GM12875 (cell line): ENCODE results near the gene BCAS3.
"Not testable (repeated sequence)": the region's sequence is repeated elsewhere in the genome, so short reads cannot be mapped to it uniquely, and the experiment has no call there.

Source experiments
- H3K4me3 ChIP-seq: one replicate; pipeline ENCODE4 v1.5.1; 2011; ENCODE audit warnings: low read depth, low read length, control low read depth
- TF ChIP-seq, protein P1 (sequence below): IDR thresholded peaks from 2 replicates; pipeline ENCODE4 v1.5.1; 2011; ENCODE audit warnings: low read depth, mild to moderate bottlenecking, control low read depth, inconsistent platforms, low read length, moderate library complexity, borderline replicate concordance; ENCODE audit not compliant: insufficient read depth

The BCAS3 gene

GRCh38 chr17:61140081-61140786 lies 462.6 kb downstream of the BCAS3 start:
- TF ChIP-seq, protein P1, sequence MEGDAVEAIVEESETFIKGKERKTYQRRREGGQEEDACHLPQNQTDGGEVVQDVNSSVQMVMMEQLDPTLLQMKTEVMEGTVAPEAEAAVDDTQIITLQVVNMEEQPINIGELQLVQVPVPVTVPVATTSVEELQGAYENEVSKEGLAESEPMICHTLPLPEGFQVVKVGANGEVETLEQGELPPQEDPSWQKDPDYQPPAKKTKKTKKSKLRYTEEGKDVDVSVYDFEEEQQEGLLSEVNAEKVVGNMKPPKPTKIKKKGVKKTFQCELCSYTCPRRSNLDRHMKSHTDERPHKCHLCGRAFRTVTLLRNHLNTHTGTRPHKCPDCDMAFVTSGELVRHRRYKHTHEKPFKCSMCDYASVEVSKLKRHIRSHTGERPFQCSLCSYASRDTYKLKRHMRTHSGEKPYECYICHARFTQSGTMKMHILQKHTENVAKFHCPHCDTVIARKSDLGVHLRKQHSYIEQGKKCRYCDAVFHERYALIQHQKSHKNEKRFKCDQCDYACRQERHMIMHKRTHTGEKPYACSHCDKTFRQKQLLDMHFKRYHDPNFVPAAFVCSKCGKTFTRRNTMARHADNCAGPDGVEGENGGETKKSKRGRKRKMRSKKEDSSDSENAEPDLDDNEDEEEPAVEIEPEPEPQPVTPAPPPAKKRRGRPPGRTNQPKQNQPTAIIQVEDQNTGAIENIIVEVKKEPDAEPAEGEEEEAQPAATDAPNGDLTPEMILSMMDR: no peak
- no peak overlapping the region for H3K4me3 ChIP-seq

GRCh38 chr17:61143026-61143425 lies 465.4 kb downstream of the BCAS3 start:
- TF ChIP-seq, protein P1: no peak
- H3K4me3 ChIP-seq: no peak overlapping the region

GRCh38 chr17:61144137-61144536 lies 466.5 kb downstream of the BCAS3 start:
- TF ChIP-seq, protein P1: no peak
- H3K4me3 ChIP-seq: no peak overlapping the region

- TF ChIP-seq, protein P1: no peak
Observed at GRCh38 chr17:61144617-61145564, 467.2 kb downstream of the BCAS3 start.

DNA sequence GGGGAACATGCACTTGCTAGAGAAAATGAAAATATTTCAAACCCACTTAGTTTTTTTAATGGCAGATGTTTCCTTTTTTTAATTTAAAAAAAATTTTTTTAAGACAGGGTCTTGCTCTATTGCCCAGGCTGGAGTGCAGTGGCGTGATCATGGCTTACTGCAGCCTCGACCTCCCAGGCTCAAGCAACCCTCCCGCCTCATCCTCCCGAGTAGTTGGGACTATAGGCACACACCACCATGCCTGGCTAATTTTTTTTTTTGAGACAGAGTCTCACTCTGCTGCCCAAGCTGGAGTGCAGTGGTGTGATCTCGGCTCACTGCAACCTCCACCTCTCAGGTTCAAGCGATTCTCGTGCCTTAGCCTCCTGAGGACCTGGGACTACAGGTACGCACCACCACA lies 469.2 kb downstream of the BCAS3 start:
- not testable (repeated sequence) for H3K4me3 ChIP-seq

More at GRCh38 chr17:61144617-61145564, 467.2 kb downstream of the BCAS3 start:
- no peak overlapping the region for H3K4me3 ChIP-seq

- no peak overlapping the region for H3K4me3 ChIP-seq
- TF ChIP-seq, protein P1: no peak
Observed at GRCh38 chr17:61149106-61149825, 471.6 kb downstream of the BCAS3 start.

- no peak overlapping the region for H3K4me3 ChIP-seq
- TF ChIP-seq, protein P1: no peak
Observed at GRCh38 chr17:61149862-61150362, 472.3 kb downstream of the BCAS3 start.
